ENCODE measurements around the gene SLC22A23.

Gene SLC22A23

DNA sequence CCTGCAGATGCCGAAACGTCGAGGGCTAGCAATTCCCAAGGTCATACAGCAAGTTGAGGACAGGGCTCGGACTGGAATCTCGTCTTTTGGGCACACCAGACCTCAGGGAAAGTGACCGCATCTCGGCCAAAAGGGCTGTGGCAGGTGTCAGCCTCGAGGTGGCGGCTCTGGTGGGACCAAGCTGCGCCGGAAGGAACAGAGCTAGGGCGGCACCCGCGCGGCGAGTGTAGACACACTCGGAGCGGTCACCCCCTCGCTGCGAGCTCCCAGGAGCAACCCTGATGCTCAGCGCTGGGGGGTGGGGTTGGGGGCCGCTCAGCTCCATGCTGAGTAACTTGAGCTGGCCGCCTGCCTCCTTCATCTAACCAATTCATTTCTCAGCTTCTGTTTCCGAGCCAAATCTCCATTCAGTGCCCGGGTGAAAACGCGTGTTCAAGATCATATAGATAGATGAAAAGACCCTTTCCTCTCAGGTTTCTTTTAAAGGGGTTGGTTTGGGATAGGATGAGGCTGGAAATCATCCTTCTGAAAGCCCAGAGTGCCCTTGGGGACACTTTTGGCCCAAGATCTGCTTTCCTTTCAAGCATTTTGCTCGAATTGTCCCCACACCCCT is 227.2 kb downstream of the SLC22A23 start:
- TF ChIP-seq, protein P1, sequence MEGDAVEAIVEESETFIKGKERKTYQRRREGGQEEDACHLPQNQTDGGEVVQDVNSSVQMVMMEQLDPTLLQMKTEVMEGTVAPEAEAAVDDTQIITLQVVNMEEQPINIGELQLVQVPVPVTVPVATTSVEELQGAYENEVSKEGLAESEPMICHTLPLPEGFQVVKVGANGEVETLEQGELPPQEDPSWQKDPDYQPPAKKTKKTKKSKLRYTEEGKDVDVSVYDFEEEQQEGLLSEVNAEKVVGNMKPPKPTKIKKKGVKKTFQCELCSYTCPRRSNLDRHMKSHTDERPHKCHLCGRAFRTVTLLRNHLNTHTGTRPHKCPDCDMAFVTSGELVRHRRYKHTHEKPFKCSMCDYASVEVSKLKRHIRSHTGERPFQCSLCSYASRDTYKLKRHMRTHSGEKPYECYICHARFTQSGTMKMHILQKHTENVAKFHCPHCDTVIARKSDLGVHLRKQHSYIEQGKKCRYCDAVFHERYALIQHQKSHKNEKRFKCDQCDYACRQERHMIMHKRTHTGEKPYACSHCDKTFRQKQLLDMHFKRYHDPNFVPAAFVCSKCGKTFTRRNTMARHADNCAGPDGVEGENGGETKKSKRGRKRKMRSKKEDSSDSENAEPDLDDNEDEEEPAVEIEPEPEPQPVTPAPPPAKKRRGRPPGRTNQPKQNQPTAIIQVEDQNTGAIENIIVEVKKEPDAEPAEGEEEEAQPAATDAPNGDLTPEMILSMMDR (conservative IDR thresholded peaks at IDR 0.05), result no peak
- H3K27ac ChIP-seq, result no peak overlapping the region

DNA sequence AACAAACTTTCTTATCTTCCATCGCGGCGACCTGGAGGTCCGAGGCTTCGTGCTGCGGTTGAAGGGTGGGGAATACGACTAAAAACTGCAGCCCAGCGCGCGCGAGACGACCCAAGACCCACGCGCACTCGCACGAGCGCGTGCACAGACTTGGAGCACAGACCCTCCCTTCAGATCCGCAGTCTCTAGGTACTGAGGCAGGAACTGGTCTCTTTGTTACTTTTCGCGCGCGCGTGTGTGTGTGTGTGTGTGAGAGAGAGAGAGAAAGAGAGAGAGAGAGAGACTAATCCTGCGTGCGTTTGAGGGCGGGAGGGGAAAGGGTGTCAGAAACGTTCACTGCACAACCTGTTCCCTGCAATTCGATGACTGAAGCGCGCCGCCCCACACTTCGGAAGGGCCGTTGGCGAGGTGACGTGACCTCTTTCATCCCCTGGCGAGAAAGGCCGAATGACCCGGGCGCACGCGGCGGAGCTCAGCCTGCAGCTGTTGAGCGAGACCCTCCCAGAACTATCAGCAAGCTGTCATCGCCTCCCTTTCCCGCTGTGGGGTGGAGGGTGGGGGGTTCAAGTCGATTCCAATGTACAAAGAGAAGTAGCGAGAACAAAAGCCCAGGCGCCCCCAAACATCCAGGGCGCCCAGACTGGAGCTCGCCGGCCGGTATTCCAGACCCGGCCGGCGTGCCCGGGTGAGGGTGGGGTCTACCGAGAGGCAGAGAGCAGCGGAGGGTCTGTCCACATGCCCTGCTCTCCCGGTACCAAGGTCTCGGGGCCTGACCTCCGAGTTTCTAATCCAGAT is 227.9 kb downstream of the SLC22A23 start:
- no peak overlapping the region for H3K27ac ChIP-seq
- TF ChIP-seq, protein P1 (conservative IDR thresholded peaks at IDR 0.05), result no peak

DNA sequence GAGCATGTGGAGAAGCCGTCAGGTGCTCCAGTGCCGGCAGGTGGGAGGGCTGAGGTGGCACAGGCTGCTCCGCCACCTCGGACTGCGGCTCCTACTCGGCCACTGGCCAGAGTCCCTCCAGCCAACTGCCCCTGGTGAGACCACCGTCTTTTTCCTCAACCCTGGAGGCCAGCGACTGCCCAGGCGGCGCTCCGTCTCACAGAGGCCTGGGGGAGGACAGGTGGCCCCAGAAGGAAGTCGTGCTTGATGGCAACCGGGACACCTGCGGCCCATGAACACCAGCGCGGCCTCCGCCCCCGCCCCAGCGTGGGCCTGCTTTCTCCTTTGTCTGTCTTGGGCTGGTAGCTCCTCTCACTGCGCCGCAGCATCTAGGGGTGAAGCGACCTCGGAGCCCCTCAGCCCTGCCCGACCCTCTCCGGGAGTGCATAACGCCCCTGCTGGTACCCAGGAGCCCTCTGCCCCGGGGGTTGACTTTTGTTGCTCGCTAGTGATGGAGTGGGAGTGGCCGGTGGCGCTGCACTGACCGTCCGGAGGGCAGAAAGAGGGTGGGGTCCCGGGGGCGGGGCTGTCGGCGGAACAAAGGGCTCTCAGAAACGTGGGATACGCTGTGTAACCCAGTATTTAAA is 228.7 kb downstream of the SLC22A23 start:
- peak overlapping the region; percentile 38; the same call in 1 of the 2 replicates for H3K27ac ChIP-seq
- TF ChIP-seq, protein P1 (conservative IDR thresholded peaks at IDR 0.05), result no peak

DNA sequence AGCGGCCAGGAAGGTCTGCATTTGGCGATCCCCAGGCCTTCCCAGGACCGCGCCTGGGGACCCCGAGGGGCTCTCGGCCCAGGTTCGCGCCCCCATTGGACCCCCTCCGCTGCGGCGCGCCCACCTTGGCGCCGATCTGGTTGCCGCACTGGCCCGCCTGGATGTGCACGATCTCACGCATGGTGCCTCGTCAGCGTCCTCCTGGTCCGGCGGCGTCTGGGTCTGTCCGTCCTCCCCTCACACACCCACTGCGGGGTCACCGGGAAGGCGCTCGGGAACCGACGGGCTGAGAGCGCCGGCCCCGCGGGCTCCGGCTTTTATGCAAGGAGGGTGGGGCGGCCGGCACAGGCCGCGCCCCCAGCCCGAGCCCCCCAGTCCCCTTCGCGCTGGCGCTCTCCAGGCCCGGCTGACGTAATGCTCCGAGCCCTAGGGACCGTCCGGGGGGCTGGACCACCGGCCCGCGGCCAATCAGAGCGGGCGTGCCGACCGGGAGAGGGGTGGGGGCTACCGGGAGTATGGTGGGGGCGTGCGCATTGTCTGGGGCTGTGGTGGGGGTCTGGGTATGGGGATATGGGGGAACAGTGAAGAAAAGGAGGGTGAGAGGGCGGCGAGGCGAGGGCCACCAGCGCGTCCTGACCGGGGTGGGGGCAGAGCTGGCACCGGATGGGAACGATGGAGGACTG is 229.3 kb downstream of the SLC22A23 start, which contains the start of gene TUBB2B:
Gene TUBB2B, minus strand, starts transcription at position 291 of the 683 bp plus-strand sequence. Its CDS starts 110 bp downstream, at position 181.
- TF ChIP-seq, protein P1 (conservative IDR thresholded peaks at IDR 0.05), result no peak
- H3K27ac ChIP-seq, result peak within 1 kb of the TSS; percentile 38; the same call in 1 of the 2 replicates

DNA sequence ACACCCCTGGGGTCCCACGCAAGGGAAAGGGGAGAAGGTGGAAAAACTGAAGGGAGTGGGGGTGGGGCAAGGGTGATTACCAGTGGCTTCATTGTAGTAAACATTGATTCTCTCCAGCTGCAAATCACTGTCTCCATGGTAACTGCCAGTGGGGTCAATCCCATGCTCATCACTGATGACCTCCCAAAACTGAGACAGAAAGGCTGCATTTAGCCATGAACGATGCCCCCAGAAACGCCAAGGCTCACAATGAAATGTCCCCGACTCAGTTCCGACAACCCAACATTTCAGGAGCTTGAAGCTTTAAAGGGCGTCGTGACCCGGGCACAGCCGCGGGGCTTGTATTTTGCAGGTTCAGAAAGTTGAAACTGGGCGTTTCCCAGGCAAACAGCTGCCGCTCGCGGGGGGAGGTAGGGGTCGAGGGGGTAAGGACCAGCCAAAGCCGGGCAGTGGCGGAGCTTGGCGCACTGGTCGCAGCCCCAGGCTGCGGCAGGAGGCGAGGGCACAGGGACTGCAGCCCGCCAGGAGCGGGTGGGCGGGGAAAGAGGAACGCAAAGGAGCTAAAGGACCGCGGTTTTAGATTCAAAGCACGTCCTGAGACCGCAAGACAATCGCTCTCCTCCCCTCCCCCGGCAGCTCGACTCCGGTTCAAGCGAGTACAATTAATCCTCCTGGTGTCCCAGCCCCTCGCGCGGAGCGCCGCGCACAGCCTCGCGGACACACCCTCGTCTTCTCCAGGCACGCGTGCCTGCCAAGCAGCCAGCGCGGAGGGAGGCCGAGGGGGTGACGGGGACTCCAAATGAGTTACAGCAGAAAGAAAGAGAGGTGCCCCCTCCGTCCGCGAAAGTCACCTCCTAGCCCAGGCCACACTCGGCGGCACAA is 230.1 kb downstream of the SLC22A23 start:
- TF ChIP-seq, protein P1 (conservative IDR thresholded peaks at IDR 0.05), result no peak
- peak overlapping the region; percentile 38; the same call in 1 of the 2 replicates for H3K27ac ChIP-seq

DNA sequence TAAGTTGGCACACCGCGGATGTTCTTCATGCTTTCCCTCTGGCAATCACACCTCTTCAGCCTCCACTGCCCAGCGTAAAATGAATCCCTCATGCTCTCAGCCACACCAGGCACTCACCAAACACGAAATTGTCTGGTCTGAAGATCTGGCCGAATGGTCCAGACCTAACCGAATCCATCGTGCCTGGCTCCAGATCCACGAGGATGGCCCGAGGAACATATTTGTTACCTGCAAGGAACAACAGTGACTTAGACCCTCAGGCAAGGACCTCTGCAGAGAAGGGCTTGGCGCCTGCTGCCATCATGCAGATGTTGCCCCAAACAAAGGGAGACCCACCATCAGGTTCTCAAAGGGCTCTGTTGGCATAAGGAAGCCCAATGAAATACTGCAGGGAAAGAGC is 230.8 kb downstream of the SLC22A23 start:
- H3K27ac ChIP-seq, result no peak overlapping the region
- TF ChIP-seq, protein P1 (conservative IDR thresholded peaks at IDR 0.05), result no peak
